Loucy (cell line): ENCODE data around the gene OTOS.

Experiments
- CTCF ChIP-seq: fragments of 200-600 bp; sonication (generic); conservative IDR thresholded peaks from 2 replicates; pipeline ENCODE4 v1.5.1; 2014; ENCODE audit warnings: mild to moderate bottlenecking, antibody characterized with exemption, low read length
- EZH2phosphoT487 ChIP-seq: fragments of 200-600 bp; IDR thresholded peaks from 2 replicates; pipeline ENCODE4 v1.6.1; 2018; ENCODE audit warnings: antibody characterized with exemption, mild to moderate bottlenecking, moderate library complexity, borderline replicate concordance

GRCh38 chr2:240160291-240161086, 20.0 kb upstream of the OTOS start:
- TF ChIP-seq CTCF: no peak
- TF ChIP-seq EZH2phosphoT487: no peak
